Pancreas (tissue), 10 donors: ENCODE measurements around the gene EIF4G3. TPM values are rescaled to one million over a fixed set of nuclear protein-coding genes. Genes with fewer than 3 reads are reported as not detected.
A peak's percentile ranks its signal among the peaks of the same experiment; 100 is the strongest.

Source experiments
- ATAC-seq, 4 donors: fragments of 200-7000 bp; cut with Tn5 transposase; one replicate each; pipeline versions ENCODE4 v1.8.0 to v1.9.1; 2020; ENCODE audit warnings: mild to moderate bottlenecking in 4 of 4, moderate library complexity in 4 of 4
- DNase-seq, 6 donors: peaks; one replicate each; pipeline ENCODE4 v3.0.0-alpha.2; 2020
- FAIRE-seq: peaks from 2 replicates; lab custom pipeline; 2012; peaks lifted over from hg19 to GRCh38; lab: Jason Lieb, UNC
- H3K27ac ChIP-seq, 4 donors: fragments of 200-600 bp; sonication (generic); 1 replicate in 3 of 4; 2 replicates in 1 of 4; pipeline versions ENCODE4 v1.5.0 to v1.8.0; 2020
- H3K27me3 ChIP-seq, 4 donors: fragments of 200-600 bp; one replicate each; pipeline ENCODE4 v1.8.0; 2021
- H3K36me3 ChIP-seq, 3 donors: fragments of 200-600 bp; sonication (generic) in 1 of 3; one replicate each; pipeline versions ENCODE4 v1.5.0 to v1.8.0; 2020 to 2021
- H3K4me1 ChIP-seq, 3 donors: fragments of 200-600 bp; one replicate each; pipeline ENCODE4 v1.8.0; 2021
- H3K4me3 ChIP-seq, 4 donors: fragments of 200-600 bp; sonication (generic) in 2 of 4; one replicate each; pipeline versions ENCODE4 v1.5.0 to v1.8.0; 2020 to 2021
- H3K9me3 ChIP-seq, 4 donors: fragments of 200-600 bp; one replicate each; pipeline ENCODE4 v1.8.0; 2021
- WGBS, 2 donors: extraction: QIAGEN DNeasy Blood & Tissue Kit; methylation state at CpG; one replicate each; pipeline ENCODE4 v1.1.7; 2013; 5-methylcytosine and 5-hydroxymethylcytosine counted together
- intact Hi-C, 3 donors: fragments of 100-400 bp; cut with DNase I; formaldehyde crosslinking; loops; one replicate each; pipeline versions ENCODE4 v1.11.1 to v1.14.2; 2022
- polyA plus RNA-seq, 2 donors: library from polyadenylated mRNA; stranded (reverse); fragments of 200-250 nt; gene quantifications; one replicate each; pipeline ENCODE4 v1.2.3, GENCODE V29; 2013
- total RNA-seq, 6 donors: library from RNA; stranded (reverse); fragmentation: NEBNext Ultra II Directional in 4 of 6; extraction: Animal tissue kit (Norgen Biotek cat#: 25700) in 4 of 6; gene quantifications; one replicate each; pipeline versions ENCODE4 v1.2.1 to v1.2.4, GENCODE V29; 2021 to 2023
- TF ChIP-seq, protein P1 (sequence below), 4 donors: fragments of 200-600 bp; sonication (generic) in 3 of 4; IDR thresholded peaks; one replicate each; pipeline versions ENCODE4 v1.5.0 to v1.8.0; 2021; ENCODE audit warnings: antibody characterized with exemption in 4 of 4
- donor health status: healthy with polysubstance abuse.
- donor health status: DM: no; HTN: no; CAD: no; lungs with moderate emphysema.
- donor health status: DM: no; HTN: no; CAD: no.
- donor health status: control.
- donor health status: control.
- donor health status: Bipolar disorder and iron deficiency.
- donor health status: DM: yes; HTN: yes; CAD: no.
- donor health status: DM: no; HTN: no; CAD: no.
- donor health status: DM: no; HTN: no; CAD: no.
- donor health status: DM: yes; HTN: yes; CAD: no.

Gene EIF4G3
- total and polyA plus RNA-seq, 8 donors = 9.6 to 22.7 (median 13.8) TPM

GRCh38 chr1:20786253-20787028 is 390.3 kb downstream of the EIF4G3 start:
- peak; percentile 89 to 95 (median 92) for ATAC-seq
- TF ChIP-seq, protein P1, sequence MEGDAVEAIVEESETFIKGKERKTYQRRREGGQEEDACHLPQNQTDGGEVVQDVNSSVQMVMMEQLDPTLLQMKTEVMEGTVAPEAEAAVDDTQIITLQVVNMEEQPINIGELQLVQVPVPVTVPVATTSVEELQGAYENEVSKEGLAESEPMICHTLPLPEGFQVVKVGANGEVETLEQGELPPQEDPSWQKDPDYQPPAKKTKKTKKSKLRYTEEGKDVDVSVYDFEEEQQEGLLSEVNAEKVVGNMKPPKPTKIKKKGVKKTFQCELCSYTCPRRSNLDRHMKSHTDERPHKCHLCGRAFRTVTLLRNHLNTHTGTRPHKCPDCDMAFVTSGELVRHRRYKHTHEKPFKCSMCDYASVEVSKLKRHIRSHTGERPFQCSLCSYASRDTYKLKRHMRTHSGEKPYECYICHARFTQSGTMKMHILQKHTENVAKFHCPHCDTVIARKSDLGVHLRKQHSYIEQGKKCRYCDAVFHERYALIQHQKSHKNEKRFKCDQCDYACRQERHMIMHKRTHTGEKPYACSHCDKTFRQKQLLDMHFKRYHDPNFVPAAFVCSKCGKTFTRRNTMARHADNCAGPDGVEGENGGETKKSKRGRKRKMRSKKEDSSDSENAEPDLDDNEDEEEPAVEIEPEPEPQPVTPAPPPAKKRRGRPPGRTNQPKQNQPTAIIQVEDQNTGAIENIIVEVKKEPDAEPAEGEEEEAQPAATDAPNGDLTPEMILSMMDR (IDR thresholded peaks at IDR 0.05) = no peak
- DNase-seq = peak; percentile 93 to 98 (median 96)
- Histone ChIP-seq H3K9me3 (no peaks in the 10 kb centered on the region), H3K36me3 (no peaks in the 10 kb centered on the region), H3K4me3 (peak overlapping the region; percentile 68 to 98 (median 86)), H3K27me3 (no peaks in the 10 kb centered on the region), H3K27ac (peak overlapping the region; percentile 89 to 99 (median 95)), H3K4me1 (peaks cover 4 to 12% (median 10%) of the 10 kb centered on the region in 3 donors)
- WGBS, 2 donors = 0 to 1% methylated on average over 72 to 102 of the region's 102 CpGs
- intact Hi-C loops = no loop called here
- no peak for FAIRE-seq

DNA sequence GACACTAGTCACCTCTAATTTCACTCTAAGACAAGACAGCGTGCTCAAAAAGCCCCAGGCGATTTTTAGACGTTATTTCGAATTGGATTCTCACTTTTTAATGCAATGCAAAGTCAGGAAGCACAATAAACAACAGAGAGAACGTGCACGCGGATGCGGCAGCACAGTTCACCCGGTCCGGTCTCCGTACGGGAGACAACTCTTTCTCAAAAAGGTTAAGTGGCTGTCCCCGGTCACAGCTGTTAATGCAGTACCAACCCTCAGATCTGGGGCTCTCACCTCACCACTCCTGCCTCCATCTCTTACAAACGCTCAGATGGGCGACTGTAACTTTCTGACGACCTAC is 390.8 kb downstream of the EIF4G3 start:
- no peaks in the 10 kb centered on the region for H3K36me3 ChIP-seq
- H3K4me3 ChIP-seq = peak overlapping the region; percentile 68 to 98 (median 86)
- TF ChIP-seq, protein P1 (IDR thresholded peaks at IDR 0.05) = no peak
- H3K4me1 ChIP-seq = peaks cover 4 to 14% (median 12%) of the 10 kb centered on the region in 3 donors
- no peaks in the 10 kb centered on the region for H3K9me3 ChIP-seq
- intact Hi-C loops = no loop called here
- ATAC-seq (peak; percentile 1 to 8 (median 2)), FAIRE-seq (no peak), DNase-seq (no peak)
- H3K27me3 ChIP-seq = no peaks in the 10 kb centered on the region
- WGBS, 2 donors = 0% methylated on average over 16 of the region's 16 CpGs
- H3K27ac ChIP-seq = peak overlapping the region; percentile 89 to 99 (median 95)

DNA sequence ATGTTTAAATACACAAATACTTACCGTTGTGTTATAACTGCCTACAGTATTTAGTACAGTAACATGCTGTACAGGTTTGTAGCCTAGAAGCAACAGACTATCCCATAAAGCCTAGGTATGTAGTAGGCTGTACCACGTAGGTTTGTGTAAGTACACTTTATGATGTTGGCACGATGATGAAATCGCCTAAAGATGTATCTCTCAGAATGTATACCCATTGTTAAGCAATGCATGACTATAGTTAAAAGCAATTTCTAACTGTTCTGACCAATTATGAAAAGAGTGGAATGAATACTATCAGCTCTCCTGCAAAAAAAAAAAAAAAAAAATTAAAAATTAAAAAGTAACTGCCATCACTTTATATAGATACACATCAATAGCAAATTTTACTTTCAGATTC is 401.0 kb downstream of the EIF4G3 start:
- TF ChIP-seq, protein P1 (IDR thresholded peaks at IDR 0.05) = no peak
- 79 to 89% methylated on average over 4 of the region's 4 CpGs for WGBS, 2 donors
- no peak overlapping the region for H3K27ac ChIP-seq
- H3K27me3 ChIP-seq = no peaks in the 10 kb centered on the region
- DNase-seq (no peak), ATAC-seq (no peak), FAIRE-seq (no peak)
- peaks cover 0 to 6% (median 0%) of the 10 kb centered on the region in 3 donors for H3K4me1 ChIP-seq
- intact Hi-C loops = no loop called here
- no peak overlapping the region for H3K4me3 ChIP-seq
- peaks cover 3 to 45% (median 27%) of the 10 kb centered on the region in 3 donors for H3K36me3 ChIP-seq
- no peaks in the 10 kb centered on the region for H3K9me3 ChIP-seq

DNA sequence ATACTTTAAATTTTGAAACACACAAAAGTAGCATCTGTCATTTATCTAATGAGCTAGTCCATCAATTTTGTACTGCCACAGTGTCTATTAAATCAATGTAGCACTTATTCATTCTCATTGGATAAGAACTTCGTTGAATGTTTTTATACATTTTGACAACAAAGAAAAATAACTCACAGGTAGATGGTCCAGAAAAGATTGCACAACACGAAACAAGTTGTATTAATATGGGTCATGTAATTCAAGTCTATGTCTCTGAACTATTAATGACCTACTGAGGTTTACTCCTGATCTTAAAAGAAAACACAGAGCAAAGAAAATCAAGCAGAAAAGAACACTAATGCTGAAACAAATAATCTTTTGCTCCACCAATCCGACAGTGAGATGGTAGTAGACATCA is 404.9 kb downstream of the EIF4G3 start:
- TF ChIP-seq, protein P1 (IDR thresholded peaks at IDR 0.05) = no peak
- Histone ChIP-seq H3K36me3 (peaks cover 5 to 84% (median 46%) of the 10 kb centered on the region in 3 donors), H3K27me3 (no peaks in the 10 kb centered on the region), H3K4me1 (peaks cover 0 to under 1% (median 0%) of the 10 kb centered on the region in 3 donors), H3K27ac (no peak overlapping the region), H3K9me3 (no peaks in the 10 kb centered on the region), H3K4me3 (no peak overlapping the region)
- FAIRE-seq = no peak
- intact Hi-C loops = no loop called here
- WGBS, 2 donors = 73 to 80% methylated on average over 3 of the region's 3 CpGs
- no peak for DNase-seq
- ATAC-seq = no peak
